ENCODE data around the gene ACSM2A. TPM values are rescaled to one million over a fixed set of nuclear protein-coding genes. Genes with fewer than 3 reads are reported as not detected.
"Not testable (repeated sequence)": the region's sequence is repeated elsewhere in the genome, so short reads cannot be mapped to it uniquely, and the experiment has no call there.

The ACSM2A gene
- total RNA-seq, 2 donors from 2014 or later: not detected

- H3K9me3 ChIP-seq; ATAC-seq (ENCODE audit: insufficient number of reproducible peaks, low FRiP score, low read depth); H3K36me3 ChIP-seq; DNase-seq (ENCODE audit: low spot score); H3K27me3 ChIP-seq (replicated peaks; ENCODE audit: insufficient read depth); H3K4me1 ChIP-seq (ENCODE audit: control insufficient read depth in 1 of 2, low read depth in 2 of 2); H3K27ac ChIP-seq; H3K4me3 ChIP-seq: not testable (repeated sequence)
Measured at GRCh38 chr16:20469930-20470329, 18.6 kb downstream of the ACSM2A start.

- H3K27me3 ChIP-seq (replicated peaks; ENCODE audit: insufficient read depth); H3K4me3 ChIP-seq; H3K4me1 ChIP-seq (ENCODE audit: control insufficient read depth in 1 of 2, low read depth in 2 of 2); H3K36me3 ChIP-seq; DNase-seq (ENCODE audit: low spot score); H3K27ac ChIP-seq; ATAC-seq (ENCODE audit: insufficient number of reproducible peaks, low FRiP score, low read depth); H3K9me3 ChIP-seq: not testable (repeated sequence)
Measured at GRCh38 chr16:20470732-20471131, 19.4 kb downstream of the ACSM2A start.

- not testable (repeated sequence) for H3K36me3 ChIP-seq; H3K4me1 ChIP-seq (ENCODE audit: control insufficient read depth in 1 of 2, low read depth in 2 of 2); H3K9me3 ChIP-seq; DNase-seq (ENCODE audit: low spot score); H3K27me3 ChIP-seq (replicated peaks; ENCODE audit: insufficient read depth); ATAC-seq (ENCODE audit: insufficient number of reproducible peaks, low FRiP score, low read depth); H3K4me3 ChIP-seq; H3K27ac ChIP-seq
Measured at GRCh38 chr16:20477188-20477744, 25.9 kb downstream of the ACSM2A start.

- not testable (repeated sequence) for H3K27ac ChIP-seq; ATAC-seq (ENCODE audit: insufficient number of reproducible peaks, low FRiP score, low read depth); H3K4me3 ChIP-seq; H3K9me3 ChIP-seq; H3K36me3 ChIP-seq; H3K27me3 ChIP-seq (replicated peaks; ENCODE audit: insufficient read depth); H3K4me1 ChIP-seq (ENCODE audit: control insufficient read depth in 1 of 2, low read depth in 2 of 2); DNase-seq (ENCODE audit: low spot score)
Measured at GRCh38 chr16:20483989-20484388, 32.7 kb downstream of the ACSM2A start.

GRCh38 chr16:20484726-20485125, 33.4 kb downstream of the ACSM2A start:
- Histone ChIP-seq H3K27me3 (replicated peaks; ENCODE audit: insufficient read depth) (no peaks in the 10 kb centered on the region), H3K27ac (no peak overlapping the region), H3K9me3 (no peaks in the 10 kb centered on the region), H3K4me3 (no peak overlapping the region), H3K36me3 (no peaks in the 10 kb centered on the region), H3K4me1 (ENCODE audit: control insufficient read depth in 1 of 2, low read depth in 2 of 2) (no peaks in the 10 kb centered on the region)
- DNase-seq (ENCODE audit: low spot score) (no peak), ATAC-seq (ENCODE audit: insufficient number of reproducible peaks, low FRiP score, low read depth) (no peak)
- no peak for TF ChIP-seq CTCF (IDR thresholded peaks at IDR 0.05)

- Histone ChIP-seq H3K9me3 (no peaks in the 10 kb centered on the region), H3K4me1 (ENCODE audit: control insufficient read depth in 1 of 2, low read depth in 2 of 2) (no peaks in the 10 kb centered on the region), H3K27ac (no peak overlapping the region), H3K36me3 (no peaks in the 10 kb centered on the region), H3K27me3 (replicated peaks; ENCODE audit: insufficient read depth) (no peaks in the 10 kb centered on the region), H3K4me3 (no peak overlapping the region)
- DNase-seq (ENCODE audit: low spot score): no peak
- no peak for ATAC-seq (ENCODE audit: insufficient number of reproducible peaks, low FRiP score, low read depth)
- no peak for TF ChIP-seq CTCF (IDR thresholded peaks at IDR 0.05)
Measured at GRCh38 chr16:20485408-20485807, 34.1 kb downstream of the ACSM2A start.

- not testable (repeated sequence) for H3K9me3 ChIP-seq; H3K36me3 ChIP-seq; H3K27me3 ChIP-seq (replicated peaks; ENCODE audit: insufficient read depth); H3K27ac ChIP-seq; H3K4me3 ChIP-seq; H3K4me1 ChIP-seq (ENCODE audit: control insufficient read depth in 1 of 2, low read depth in 2 of 2); ATAC-seq (ENCODE audit: insufficient number of reproducible peaks, low FRiP score, low read depth); DNase-seq (ENCODE audit: low spot score)
Measured at GRCh38 chr16:20490994-20491393, 39.7 kb downstream of the ACSM2A start.

- H3K27ac ChIP-seq; DNase-seq (ENCODE audit: low spot score); H3K4me3 ChIP-seq; H3K4me1 ChIP-seq (ENCODE audit: control insufficient read depth in 1 of 2, low read depth in 2 of 2); H3K9me3 ChIP-seq; H3K27me3 ChIP-seq (replicated peaks; ENCODE audit: insufficient read depth); ATAC-seq (ENCODE audit: insufficient number of reproducible peaks, low FRiP score, low read depth); H3K36me3 ChIP-seq: not testable (repeated sequence)
Measured at GRCh38 chr16:20491448-20491847, 40.1 kb downstream of the ACSM2A start.
